ENCODE data around the gene EFNA4. TPM values are rescaled to one million over a fixed set of nuclear protein-coding genes. Genes with fewer than 3 reads are reported as not detected.

Gene EFNA4
- total RNA-seq, 1 experiment from 2014 or later, result 7.4 TPM

- Mint-ChIP-seq H3K27me3 (ENCODE audit: insufficient read depth, unreplicated experiment) (no peaks in the 10 kb centered on the region), H3K36me3 (ENCODE audit: insufficient read depth, unreplicated experiment) (peaks cover 35% of the 10 kb centered on the region), H3K9me3 (ENCODE audit: unreplicated experiment) (no peaks in the 10 kb centered on the region), H3K4me1 (ENCODE audit: insufficient read depth, unreplicated experiment) (peaks cover 11% of the 10 kb centered on the region), H3K27ac (ENCODE audit: low read depth, unreplicated experiment) (no peak overlapping the region), H3K4me3 (ENCODE audit: unreplicated experiment) (no peak overlapping the region)
- CTCF ChIA-PET, result interaction anchor here (0.5 to 2.0 kb wide), 8 partner anchors 11 to 589 kb away, joined by 3 to 6 read pairs (median 3); no protein-coding TSS in a partner anchor
- intact Hi-C loops (cut with micrococcal nuclease), result no loop called here
- no TSS peak for BruUV-seq (replicated peaks)
- DNase-seq (ENCODE audit: unreplicated experiment), result no peak
- POLR2A ChIA-PET, result interaction anchor here (0.6 to 1.9 kb wide), 3 partner anchors 8 to 30 kb away, joined by 4 to 5 read pairs (median 4); partner anchors contain the start of gene EFNA3
- TF ChIP-seq CTCF (IDR thresholded peaks at IDR 0.05; ENCODE audit: unreplicated experiment), result no peak
Measured at GRCh38 chr1:155070158-155070621, 6.7 kb downstream of the EFNA4 start.

DNA sequence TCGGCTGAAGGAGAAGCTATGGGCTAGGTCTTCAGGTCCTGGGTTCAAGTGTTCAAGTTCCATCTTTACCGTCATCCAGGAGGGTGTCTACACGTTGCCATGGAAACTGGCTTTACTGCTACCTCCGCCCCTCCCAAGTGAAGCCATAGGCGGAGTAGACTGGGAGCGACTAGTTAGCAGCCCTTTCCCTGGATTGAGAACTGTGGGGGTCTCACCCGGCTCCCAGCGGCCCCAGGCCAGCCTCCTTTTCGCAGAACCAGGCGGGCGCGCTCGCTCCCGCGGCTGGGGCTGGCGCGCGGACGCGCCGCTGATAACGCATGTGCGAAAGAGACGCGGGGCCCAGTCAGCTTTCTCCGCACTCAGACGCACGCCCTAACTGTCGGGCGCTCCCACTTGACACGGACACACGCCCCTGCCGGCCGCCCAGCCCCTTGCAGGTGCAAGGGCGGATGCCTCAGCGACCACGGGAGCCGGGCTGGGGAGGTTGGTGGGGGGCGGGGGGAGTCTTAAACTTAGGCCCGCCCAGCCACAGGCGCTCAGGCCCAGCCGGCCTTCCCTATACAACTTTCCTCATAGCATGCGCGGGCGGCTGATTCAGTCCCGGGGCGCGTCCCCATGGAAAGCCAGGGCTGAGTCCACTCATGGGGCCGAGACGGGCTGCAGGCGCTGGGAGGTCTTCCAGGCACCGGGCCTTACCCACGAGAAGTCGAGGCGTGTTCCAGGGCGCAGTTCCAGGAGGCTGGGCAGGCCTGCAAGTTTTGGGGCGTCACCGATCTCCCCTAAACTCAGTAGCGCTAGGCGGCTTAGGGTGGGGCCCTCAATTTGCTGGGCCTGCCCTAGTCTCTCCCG, 7.4 kb downstream of the EFNA4 start:
- intact Hi-C loops (cut with micrococcal nuclease), result no loop called here
- POLR2A ChIA-PET, result interaction anchor here (0.6 to 0.8 kb wide), 2 partner anchors 10 to 30 kb away, joined by 4 read pairs; no protein-coding TSS in a partner anchor

DNA sequence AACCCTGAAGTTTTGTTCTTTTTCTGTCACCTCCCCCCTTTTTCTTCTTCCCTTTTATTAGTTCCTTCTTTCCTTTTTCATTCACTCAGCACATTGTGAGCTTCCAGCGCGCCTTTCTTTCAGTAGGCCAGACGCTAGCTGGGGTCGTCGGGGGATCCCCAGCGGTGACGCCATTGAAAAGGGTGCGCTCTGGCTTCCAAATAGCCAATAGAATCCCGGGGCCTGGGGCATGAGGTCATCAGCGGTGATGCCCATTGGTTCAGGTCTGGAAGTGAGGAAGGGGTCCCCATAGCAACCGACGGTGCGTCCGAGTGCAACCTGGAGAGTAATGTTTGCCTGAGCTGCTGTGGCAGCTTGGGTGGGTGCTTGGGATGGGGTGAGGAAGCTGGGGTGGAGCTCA, 8.2 kb downstream of the EFNA4 start:
- Mint-ChIP-seq H3K36me3 (ENCODE audit: insufficient read depth, unreplicated experiment) (peaks cover 35% of the 10 kb centered on the region), H3K4me3 (ENCODE audit: unreplicated experiment) (no peak overlapping the region), H3K27ac (ENCODE audit: low read depth, unreplicated experiment) (no peak overlapping the region), H3K4me1 (ENCODE audit: insufficient read depth, unreplicated experiment) (peaks cover 6% of the 10 kb centered on the region), H3K9me3 (ENCODE audit: unreplicated experiment) (no peaks in the 10 kb centered on the region), H3K27me3 (ENCODE audit: insufficient read depth, unreplicated experiment) (no peaks in the 10 kb centered on the region)
- DNase-seq (ENCODE audit: unreplicated experiment), result no peak
- intact Hi-C loops (cut with micrococcal nuclease), result no loop called here
- no TSS peak for BruUV-seq (replicated peaks)
- ChIA-PET POLR2A (interaction anchor here (0.8 kb wide), 1 partner anchor 58 kb away, joined by 3 read pairs; no protein-coding TSS in a partner anchor), CTCF (interaction anchor here (0.6 to 1.2 kb wide), 3 partner anchors 18 to 81 kb away, joined by 3 to 6 read pairs (median 4); no protein-coding TSS in a partner anchor)
- no peak for TF ChIP-seq CTCF (IDR thresholded peaks at IDR 0.05; ENCODE audit: unreplicated experiment)

More for the DNA sequence above, 7.4 kb downstream of the EFNA4 start:
- no peak overlapping the region for H3K4me3 Mint-ChIP-seq (ENCODE audit: unreplicated experiment)
- TF ChIP-seq CTCF (IDR thresholded peaks at IDR 0.05; ENCODE audit: unreplicated experiment), result no peak
- no peak overlapping the region for H3K27ac Mint-ChIP-seq (ENCODE audit: low read depth, unreplicated experiment)
- peaks cover 11% of the 10 kb centered on the region for H3K4me1 Mint-ChIP-seq (ENCODE audit: insufficient read depth, unreplicated experiment)
- H3K36me3 Mint-ChIP-seq (ENCODE audit: insufficient read depth, unreplicated experiment), result peaks cover 35% of the 10 kb centered on the region
- no peak for DNase-seq (ENCODE audit: unreplicated experiment)
- CTCF ChIA-PET, result interaction anchor here (0.5 to 1.5 kb wide), 6 partner anchors 12 to 590 kb away, joined by 3 to 6 read pairs (median 4); no protein-coding TSS in a partner anchor
- BruUV-seq (replicated peaks), result no TSS peak
- H3K27me3 Mint-ChIP-seq (ENCODE audit: insufficient read depth, unreplicated experiment), result no peaks in the 10 kb centered on the region
- H3K9me3 Mint-ChIP-seq (ENCODE audit: unreplicated experiment), result no peaks in the 10 kb centered on the region
